ENCODE results near the gene GTF2H3. TPM values are rescaled to one million over a fixed set of nuclear protein-coding genes. Genes with fewer than 3 reads are reported as not detected.

Gene GTF2H3
- total and polyA plus RNA-seq, 9 of the 15 experiments (the other 6 are each of a cell fraction or from before 2014, with no cell fraction given): 22.7 to 99.7 (median 49.6) TPM

- CTCF ChIA-PET (ENCODE audit: low intra/inter-chr PET ratio): no interaction called here
- BruUV-seq (replicated peaks): no TSS peak
- WGBS (ENCODE audit: insufficient coverage, low coverage, missing lambda C conversion rate): 94% methylated on average over 9 of the region's 9 CpGs
Observed at GRCh38 chr12:123657211-123657610, 23.6 kb downstream of the GTF2H3 start.

More at GRCh38 chr12:123657211-123657610, 23.6 kb downstream of the GTF2H3 start:
- no peak overlapping the region for H3K4me3 ChIP-seq
- ATAC-seq (no peak), DNase-seq (ENCODE audit: extremely low read depth in 1 of 4, low spot score in 3 of 4) (no peak), FAIRE-seq (no peak)
- H3K9me1 ChIP-seq (ENCODE audit: control insufficient read depth, insufficient read depth, low read length): no peaks in the 10 kb centered on the region
- H2AFZ ChIP-seq (ENCODE audit: low read depth, low read length): no peak overlapping the region
- H3K9me3 ChIP-seq (replicated peaks; ENCODE audit: control insufficient read depth, insufficient read depth, low read depth, low read length): no peaks in the 10 kb centered on the region
- POLR2A ChIA-PET: interaction anchor here (0.6 to 1.2 kb wide), 5 partner anchors 12 to 73 kb away, joined by 3 to 4 read pairs (median 3); partner anchors contain the start of gene TCTN2
- H3K27me3 ChIP-seq (ENCODE audit: control insufficient read depth in 2 of 2, insufficient read depth in 2 of 2, low read length in 2 of 2): no peaks in the 10 kb centered on the region
- no peak for TF ChIP-seq ZNF740 (CRISPR knock-in tag; IDR thresholded peaks at IDR 0.05)
- TF ChIP-seq ZNF740 (tag; IDR thresholded peaks at IDR 0.05): no peak
- no peak for TF ChIP-seq TCF3 (CRISPR knock-in tag; IDR thresholded peaks at IDR 0.05)
- peak; percentile 23 for TF ChIP-seq ZFP36 (IDR thresholded peaks at IDR 0.05; ENCODE audit: low read depth, low read length, partially characterized antibody)
- TF ChIP-seq GABPB1 (CRISPR knock-in tag; IDR thresholded peaks at IDR 0.05): no peak
- intact Hi-C loops (cut with micrococcal nuclease): no loop called here
- no peak overlapping the region for H3K4me2 ChIP-seq (ENCODE audit: insufficient read depth, low read length)
- H3K9ac ChIP-seq (ENCODE audit: insufficient read depth in 1 of 2, low read depth in 2 of 2, low read length in 2 of 2): no peak overlapping the region; a peak in 1 of 4 replicates
- no peak overlapping the region for H3K27ac ChIP-seq (ENCODE audit: extremely low read depth, low read depth, low read length)
- H3K36me3 ChIP-seq (ENCODE audit: control insufficient read depth, insufficient read depth, low read length): peaks cover 85% of the 10 kb centered on the region
- no peaks in the 10 kb centered on the region for H4K20me1 ChIP-seq (replicated peaks; ENCODE audit: control insufficient read depth, insufficient read depth, low read length)
- no peaks in the 10 kb centered on the region; a peak in 1 of 5 replicates for H3K4me1 ChIP-seq (replicated peaks in 1 of 2; ENCODE audit: control insufficient read depth in 2 of 2, insufficient read depth in 2 of 2, low read length in 2 of 2)
- no peaks in the 10 kb centered on the region for H3K79me2 ChIP-seq (ENCODE audit: control insufficient read depth, insufficient read depth, low read length)
- in situ Hi-C loops (cut with MboI): no loop called here

Data from K562 (cell line).